Calu3 (cell line): ENCODE data around the gene PPP1R13B. TPM values are rescaled to one million over a fixed set of nuclear protein-coding genes. Genes with fewer than 3 reads are reported as not detected.
A peak's percentile ranks its signal among the peaks of the same experiment; 100 is the strongest.

Experiments used
- BruUV-seq: library from RNA; stranded (reverse); fragments of 400-500 nt; replicated peaks from 2 replicates; lab custom pipeline; 2021; lab: Mats Ljungman, UMichigan
- CTCF ChIA-PET: fragments of 300-600 bp; sonication (Branson Sonifier 250); formaldehyde crosslinking; loops from one replicate; lab custom pipeline; 2022; ENCODE audit warnings: antibody characterized with exemption; lab: Charles Lee
- DNase-seq: peaks from one replicate; pipeline ENCODE4 v3.0.0; 2022
- H3K27ac Mint-ChIP-seq: one replicate; pipeline ENCODE4 v1.8.0; 2022; ENCODE audit warnings: mixed read lengths; ENCODE audit not compliant: unreplicated experiment
- H3K27me3 Mint-ChIP-seq: one replicate; pipeline ENCODE4 v1.8.0; 2022; ENCODE audit warnings: mixed read lengths; ENCODE audit not compliant: unreplicated experiment
- H3K36me3 Mint-ChIP-seq: one replicate; pipeline ENCODE4 v1.8.0; 2022; ENCODE audit warnings: mild to moderate bottlenecking, moderate library complexity, mixed read lengths; ENCODE audit not compliant: insufficient read depth, unreplicated experiment
- H3K4me1 Mint-ChIP-seq: one replicate; pipeline ENCODE4 v1.8.0; 2022; ENCODE audit warnings: mild to moderate bottlenecking, low read depth, mixed read lengths; ENCODE audit not compliant: unreplicated experiment
- H3K4me3 Mint-ChIP-seq: one replicate; pipeline ENCODE4 v1.8.0; 2022; ENCODE audit warnings: mild to moderate bottlenecking, low read depth, moderate library complexity, mixed read lengths; ENCODE audit not compliant: unreplicated experiment
- H3K9me3 Mint-ChIP-seq: one replicate; pipeline ENCODE4 v1.8.0; 2022; ENCODE audit warnings: low read depth, mixed read lengths; ENCODE audit not compliant: unreplicated experiment
- intact Hi-C: fragments of 100-400 bp; cut with micrococcal nuclease; formaldehyde crosslinking; loops from one replicate; pipeline ENCODE4 v1.10.0; 2022; ENCODE audit not compliant: unreplicated experiment
- total RNA-seq: library from RNA; stranded (reverse); gene quantifications from 2 replicates; pipeline ENCODE4 v1.2.3, GENCODE V29; 2022
- TF ChIP-seq, protein P1 (sequence below): fragments of 200-600 bp; IDR thresholded peaks from one replicate; pipeline ENCODE4 v1.8.0; 2022; ENCODE audit warnings: antibody characterized with exemption; ENCODE audit not compliant: unreplicated experiment

The PPP1R13B gene
- total RNA-seq, 1 experiment from 2014 or later: 27.7 TPM

GRCh38 chr14:103855734-103856095 is 8.3 kb upstream of the PPP1R13B start:
- H3K4me3 Mint-ChIP-seq: no peak overlapping the region
- no peaks in the 10 kb centered on the region for H3K36me3 Mint-ChIP-seq
- CTCF ChIA-PET: interaction anchor here (0.6 to 1.5 kb wide), 4 partner anchors 10 to 101 kb away, joined by 3 to 7 read pairs (median 4); no protein-coding TSS in a partner anchor
- no peaks in the 10 kb centered on the region for H3K9me3 Mint-ChIP-seq
- no peaks in the 10 kb centered on the region for H3K27me3 Mint-ChIP-seq
- intact Hi-C loops: no loop called here
- peaks cover 11% of the 10 kb centered on the region for H3K4me1 Mint-ChIP-seq
- no peak overlapping the region for H3K27ac Mint-ChIP-seq
- TF ChIP-seq, protein P1, sequence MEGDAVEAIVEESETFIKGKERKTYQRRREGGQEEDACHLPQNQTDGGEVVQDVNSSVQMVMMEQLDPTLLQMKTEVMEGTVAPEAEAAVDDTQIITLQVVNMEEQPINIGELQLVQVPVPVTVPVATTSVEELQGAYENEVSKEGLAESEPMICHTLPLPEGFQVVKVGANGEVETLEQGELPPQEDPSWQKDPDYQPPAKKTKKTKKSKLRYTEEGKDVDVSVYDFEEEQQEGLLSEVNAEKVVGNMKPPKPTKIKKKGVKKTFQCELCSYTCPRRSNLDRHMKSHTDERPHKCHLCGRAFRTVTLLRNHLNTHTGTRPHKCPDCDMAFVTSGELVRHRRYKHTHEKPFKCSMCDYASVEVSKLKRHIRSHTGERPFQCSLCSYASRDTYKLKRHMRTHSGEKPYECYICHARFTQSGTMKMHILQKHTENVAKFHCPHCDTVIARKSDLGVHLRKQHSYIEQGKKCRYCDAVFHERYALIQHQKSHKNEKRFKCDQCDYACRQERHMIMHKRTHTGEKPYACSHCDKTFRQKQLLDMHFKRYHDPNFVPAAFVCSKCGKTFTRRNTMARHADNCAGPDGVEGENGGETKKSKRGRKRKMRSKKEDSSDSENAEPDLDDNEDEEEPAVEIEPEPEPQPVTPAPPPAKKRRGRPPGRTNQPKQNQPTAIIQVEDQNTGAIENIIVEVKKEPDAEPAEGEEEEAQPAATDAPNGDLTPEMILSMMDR: no peak
- BruUV-seq: no TSS peak
- DNase-seq: no peak

GRCh38 chr14:103854822-103855733 is 7.7 kb upstream of the PPP1R13B start:
- Mint-ChIP-seq H3K4me3 (no peak overlapping the region), H3K27ac (no peak overlapping the region), H3K9me3 (no peaks in the 10 kb centered on the region), H3K36me3 (no peaks in the 10 kb centered on the region), H3K27me3 (no peaks in the 10 kb centered on the region), H3K4me1 (peaks cover 11% of the 10 kb centered on the region)
- intact Hi-C loops: no loop called here
- DNase-seq: no peak
- TF ChIP-seq, protein P1: no peak
- CTCF ChIA-PET: interaction anchor here (0.6 to 1.5 kb wide), 4 partner anchors 10 to 101 kb away, joined by 3 to 7 read pairs (median 4); no protein-coding TSS in a partner anchor
- no TSS peak for BruUV-seq

GRCh38 chr14:103854017-103854808 is 6.8 kb upstream of the PPP1R13B start:
- no peak overlapping the region for H3K27ac Mint-ChIP-seq
- CTCF ChIA-PET: no interaction called here
- no peaks in the 10 kb centered on the region for H3K36me3 Mint-ChIP-seq
- no peaks in the 10 kb centered on the region for H3K9me3 Mint-ChIP-seq
- BruUV-seq: no TSS peak
- H3K4me1 Mint-ChIP-seq: peaks cover 11% of the 10 kb centered on the region
- H3K27me3 Mint-ChIP-seq: no peaks in the 10 kb centered on the region
- intact Hi-C loops: no loop called here
- no peak for DNase-seq
- TF ChIP-seq, protein P1: no peak
- H3K4me3 Mint-ChIP-seq: no peak overlapping the region

DNA sequence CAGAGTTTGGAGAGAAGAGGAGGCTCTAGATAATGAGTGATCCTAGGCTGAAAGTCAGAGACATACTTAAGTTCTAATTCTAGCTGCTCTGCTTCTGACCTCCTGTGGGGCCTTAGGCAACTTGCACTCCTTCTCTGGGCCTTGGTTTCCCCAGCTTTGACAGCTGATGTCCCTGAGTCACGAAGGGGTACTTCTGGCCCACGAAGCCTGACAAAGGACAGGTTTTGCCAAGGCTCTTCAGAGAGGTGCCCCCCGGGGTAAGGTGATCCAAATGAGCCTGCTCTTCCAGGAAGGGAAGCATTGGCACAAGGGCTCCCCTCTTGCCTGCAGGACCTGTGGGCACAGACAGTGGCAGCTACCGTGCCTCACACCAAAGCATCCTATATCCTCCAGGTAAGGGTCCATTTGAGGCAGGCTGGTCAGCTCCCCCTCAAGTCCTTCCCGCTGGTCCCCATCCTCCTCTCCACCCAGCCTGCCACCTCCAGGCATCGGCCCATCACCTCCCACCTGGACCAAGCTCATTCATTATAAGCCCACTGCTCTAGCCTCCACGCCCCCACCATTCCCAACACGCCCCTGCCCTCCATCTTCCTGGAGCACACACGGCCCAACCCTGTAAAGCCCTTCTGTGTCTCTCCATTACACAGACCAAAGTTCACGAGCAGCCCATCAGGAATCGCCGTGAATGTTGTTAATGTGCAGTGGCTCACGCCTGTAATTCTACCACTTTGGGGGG is 1.9 kb upstream of the PPP1R13B start:
- CTCF ChIA-PET: no interaction called here
- Mint-ChIP-seq H3K27ac (no peak overlapping the region), H3K4me3 (peak overlapping the region; percentile 81), H3K36me3 (peaks cover 27% of the 10 kb centered on the region), H3K9me3 (no peaks in the 10 kb centered on the region), H3K4me1 (peaks cover 9% of the 10 kb centered on the region), H3K27me3 (no peaks in the 10 kb centered on the region)
- BruUV-seq: no TSS peak
- DNase-seq: no peak
- TF ChIP-seq, protein P1: no peak
- intact Hi-C loops: no loop called here
